Lower lobe of right lung (tissue), 2 donors: ENCODE data around the gene CCDC102B. TPM values are rescaled to one million over a fixed set of nuclear protein-coding genes. Genes with fewer than 3 reads are reported as not detected.
A peak's percentile ranks its signal among the peaks of the same experiment; 100 is the strongest.

Experiments
- ATAC-seq, 2 donors: fragments of 200-7000 bp; cut with Tn5 transposase; one replicate each; pipeline ENCODE4 v1.9.1; 2020 to 2022; ENCODE audit warnings: mild to moderate bottlenecking in 2 of 2, moderate library complexity in 2 of 2
- DNase-seq: peaks from one replicate; pipeline ENCODE4 v3.0.0-alpha.2; 2020
- H3K27ac ChIP-seq: fragments of 200-600 bp; one replicate; pipeline ENCODE4 v1.8.0; 2022
- H3K27me3 ChIP-seq: fragments of 200-600 bp; one replicate; pipeline ENCODE4 v1.8.0; 2022; ENCODE audit warnings: low read depth
- H3K36me3 ChIP-seq: fragments of 200-600 bp; one replicate; pipeline ENCODE4 v1.8.0; 2022; ENCODE audit warnings: mild to moderate bottlenecking
- H3K4me1 ChIP-seq: fragments of 200-600 bp; one replicate; pipeline ENCODE4 v1.8.0; 2022
- H3K4me3 ChIP-seq: fragments of 200-600 bp; one replicate; pipeline ENCODE4 v1.8.0; 2022; ENCODE audit warnings: mild to moderate bottlenecking
- H3K9me3 ChIP-seq: fragments of 200-600 bp; one replicate; pipeline ENCODE4 v1.8.0; 2022
- CTCF ChIP-seq: fragments of 200-600 bp; IDR thresholded peaks from one replicate; pipeline ENCODE4 v1.8.0; 2022; ENCODE audit warnings: antibody characterized with exemption, mild to moderate bottlenecking
- intact Hi-C: fragments of 100-400 bp; cut with DNase I; formaldehyde crosslinking; loops from one replicate; pipeline ENCODE4 v1.11.0; 2022
- total RNA-seq: library from RNA; stranded (reverse); fragmentation: NEBNext Ultra II Directional; extraction: Animal tissue kit (Norgen Biotek cat#: 25700); gene quantifications from one replicate; pipeline ENCODE4 v1.2.1, GENCODE V29; 2021
- donor health status: DM: no; HTN: yes; CAD: no; lungs with severe emphysema.

Gene CCDC102B
- total RNA-seq, 1 donor from 2014 or later = 29.4 TPM

GRCh38 chr18:68826121-68826520 lies 28.2 kb downstream of the CCDC102B start:
- TF ChIP-seq CTCF = no peak
- Histone ChIP-seq H3K27me3 (no peaks in the 10 kb centered on the region), H3K36me3 (no peaks in the 10 kb centered on the region), H3K4me3 (no peak overlapping the region), H3K9me3 (no peaks in the 10 kb centered on the region), H3K4me1 (no peaks in the 10 kb centered on the region), H3K27ac (no peak overlapping the region)
- no peak for DNase-seq
- intact Hi-C loops = no loop called here
- peak in 1 of 2 donors; percentile 43 for ATAC-seq

- DNase-seq (no peak), ATAC-seq (no peak)
- intact Hi-C loops = no loop called here
- Histone ChIP-seq H3K9me3 (no peaks in the 10 kb centered on the region), H3K27ac (no peak overlapping the region), H3K27me3 (no peaks in the 10 kb centered on the region), H3K36me3 (no peaks in the 10 kb centered on the region), H3K4me3 (no peak overlapping the region), H3K4me1 (no peaks in the 10 kb centered on the region)
- TF ChIP-seq CTCF = no peak
These were observed 32.6 kb downstream of the CCDC102B start for GRCh38 chr18:68830256-68831045.

GRCh38 chr18:68833756-68834155 lies 35.9 kb downstream of the CCDC102B start:
- Histone ChIP-seq H3K4me3 (no peak overlapping the region), H3K27ac (no peak overlapping the region), H3K27me3 (no peaks in the 10 kb centered on the region), H3K9me3 (no peaks in the 10 kb centered on the region), H3K4me1 (no peaks in the 10 kb centered on the region), H3K36me3 (no peaks in the 10 kb centered on the region)
- no peak for TF ChIP-seq CTCF
- ATAC-seq (no peak), DNase-seq (no peak)
- intact Hi-C loops = no loop called here

GRCh38 chr18:68837665-68838451 lies 40.0 kb downstream of the CCDC102B start:
- peak; percentile 46 to 55 for ATAC-seq
- H3K36me3 ChIP-seq = no peaks in the 10 kb centered on the region
- intact Hi-C loops = no loop called here
- peaks cover 15% of the 10 kb centered on the region for H3K4me1 ChIP-seq
- TF ChIP-seq CTCF = no peak
- H3K27me3 ChIP-seq = no peaks in the 10 kb centered on the region
- H3K9me3 ChIP-seq = no peaks in the 10 kb centered on the region
- H3K4me3 ChIP-seq = no peak overlapping the region
- no peak for DNase-seq
- H3K27ac ChIP-seq = peak overlapping the region; percentile 54

- Histone ChIP-seq H3K27ac (no peak overlapping the region), H3K27me3 (no peaks in the 10 kb centered on the region), H3K9me3 (no peaks in the 10 kb centered on the region), H3K4me1 (peaks cover 15% of the 10 kb centered on the region), H3K4me3 (no peak overlapping the region), H3K36me3 (no peaks in the 10 kb centered on the region)
- intact Hi-C loops = no loop called here
- DNase-seq (no peak), ATAC-seq (no peak)
- no peak for TF ChIP-seq CTCF
These were observed 41.8 kb downstream of the CCDC102B start for GRCh38 chr18:68839701-68840100.
